HK-2 (cell line): ENCODE data around the gene SPRR5.

Experiments used
- DNase-seq: peaks from one replicate; pipeline ENCODE4 v3.0.0-alpha.2; 2018; ENCODE audit not compliant: unreplicated experiment

SPRR5 gene

DNA sequence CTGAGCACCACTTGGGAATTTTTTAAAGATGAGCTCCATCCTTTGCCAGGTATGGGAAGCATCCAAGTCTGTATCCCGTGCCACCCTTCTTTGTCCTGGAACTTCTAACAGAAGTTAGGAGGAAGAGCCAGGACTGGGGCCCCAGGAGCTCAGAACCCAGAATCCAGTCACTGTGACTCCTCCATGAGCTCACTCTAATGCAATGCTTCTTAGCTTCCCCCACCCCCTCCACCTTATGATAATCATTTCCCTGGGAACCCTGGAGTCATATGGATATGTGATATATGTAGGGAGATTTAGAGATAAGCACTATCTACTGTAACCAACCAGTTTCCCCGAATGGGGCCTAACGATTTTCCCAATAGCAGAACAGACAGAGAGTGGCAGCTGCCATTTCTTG lies 758 bp upstream of the SPRR5 start:
- no peak for DNase-seq

DNA sequence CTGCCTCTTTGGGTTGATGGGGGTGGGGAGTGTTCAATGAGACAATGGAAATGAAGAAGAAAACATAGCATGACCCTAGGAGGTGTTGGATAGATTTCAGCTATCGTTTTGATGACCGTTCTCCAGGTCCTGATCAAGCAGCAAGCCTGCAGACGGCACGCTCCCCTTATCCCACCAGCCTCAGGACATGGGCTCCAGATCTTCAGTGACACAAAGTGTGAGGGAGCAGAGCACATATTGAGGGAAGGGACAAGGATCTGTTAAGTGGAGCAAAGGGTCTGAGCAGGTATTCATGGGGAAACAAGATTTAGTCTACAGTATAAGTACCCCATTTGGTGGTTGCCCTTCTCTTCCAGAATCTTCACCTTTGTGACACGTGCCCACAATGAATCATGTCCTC lies 4.7 kb downstream of the SPRR5 start:
- no peak for DNase-seq

DNA sequence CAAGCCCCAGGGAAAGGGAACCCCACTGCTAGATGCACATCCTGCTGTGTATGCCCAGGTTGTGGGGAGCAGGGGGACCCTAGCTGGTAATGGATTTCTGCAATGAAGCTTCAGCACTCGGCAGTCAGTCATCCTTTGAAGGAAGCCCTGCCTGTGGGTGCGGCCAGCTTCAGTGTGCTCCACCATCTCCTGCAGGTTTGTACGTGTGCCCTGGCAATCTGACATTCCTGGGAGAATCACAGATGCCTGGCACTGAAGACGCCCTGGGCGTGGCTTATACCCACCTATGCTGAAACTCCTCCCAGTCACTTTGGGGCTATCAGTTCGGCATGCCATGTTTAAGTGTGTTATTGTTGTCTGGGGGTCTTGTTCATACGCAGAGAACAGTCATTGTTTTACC lies 6.8 kb downstream of the SPRR5 start:
- DNase-seq = no peak

DNA sequence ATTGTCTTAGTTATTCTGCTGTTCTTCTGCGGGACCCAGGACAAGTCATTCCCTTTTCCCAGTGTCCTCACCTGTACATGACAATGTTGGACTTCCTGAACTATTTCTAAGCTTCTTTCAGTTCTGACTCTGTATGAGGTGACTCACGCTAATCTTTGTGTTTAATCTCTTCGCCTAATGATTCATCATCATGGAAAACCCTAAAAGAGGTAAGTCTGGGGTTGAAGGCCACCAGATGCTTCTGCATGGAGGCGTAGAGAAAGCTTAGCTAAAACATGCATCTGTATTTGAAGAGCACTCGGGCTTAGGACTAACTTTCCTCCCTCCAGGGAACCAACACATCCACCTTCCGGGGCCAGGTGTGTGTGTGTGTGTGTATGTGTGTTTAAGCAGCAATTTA lies 7.4 kb downstream of the SPRR5 start:
- no peak for DNase-seq

DNA sequence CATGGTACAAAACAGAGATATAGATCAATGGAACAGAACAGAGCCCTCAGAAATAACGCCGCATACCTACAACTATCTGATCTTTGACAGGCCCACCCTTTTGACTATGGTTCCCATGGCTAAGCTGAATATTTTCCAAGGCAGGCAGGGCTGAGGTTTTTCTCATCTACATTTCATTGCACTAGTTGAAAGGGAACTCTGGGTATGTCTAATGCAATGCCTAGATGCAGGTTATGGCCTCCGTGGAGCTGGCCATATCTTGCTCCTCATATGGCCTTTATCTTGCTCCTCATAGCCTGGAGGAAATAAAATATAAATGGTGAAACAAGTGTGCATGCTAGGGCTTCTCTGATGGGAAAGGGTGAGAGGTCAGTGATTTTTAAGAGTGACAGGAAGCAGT lies 10.6 kb downstream of the SPRR5 start:
- no peak for DNase-seq

DNA sequence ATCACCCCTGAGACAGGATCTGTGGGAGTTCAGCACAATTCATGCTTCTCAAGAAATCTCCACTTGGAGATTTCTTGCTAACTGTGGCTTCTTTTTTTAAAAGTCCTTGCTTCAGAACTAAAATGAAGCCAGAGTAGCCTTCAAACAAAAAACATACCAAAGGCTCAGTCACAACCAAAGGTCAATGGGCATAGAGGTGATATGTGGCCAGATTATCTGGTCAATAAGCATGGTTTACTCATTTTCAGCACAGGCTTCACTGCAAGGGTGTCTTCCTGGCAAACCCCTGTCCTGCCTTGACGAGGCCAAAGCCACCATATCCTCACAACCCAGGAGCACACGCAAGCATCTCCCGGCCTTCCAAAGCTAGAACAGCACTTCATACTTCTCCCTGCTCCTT lies 12.3 kb downstream of the SPRR5 start:
- DNase-seq = no peak

DNA sequence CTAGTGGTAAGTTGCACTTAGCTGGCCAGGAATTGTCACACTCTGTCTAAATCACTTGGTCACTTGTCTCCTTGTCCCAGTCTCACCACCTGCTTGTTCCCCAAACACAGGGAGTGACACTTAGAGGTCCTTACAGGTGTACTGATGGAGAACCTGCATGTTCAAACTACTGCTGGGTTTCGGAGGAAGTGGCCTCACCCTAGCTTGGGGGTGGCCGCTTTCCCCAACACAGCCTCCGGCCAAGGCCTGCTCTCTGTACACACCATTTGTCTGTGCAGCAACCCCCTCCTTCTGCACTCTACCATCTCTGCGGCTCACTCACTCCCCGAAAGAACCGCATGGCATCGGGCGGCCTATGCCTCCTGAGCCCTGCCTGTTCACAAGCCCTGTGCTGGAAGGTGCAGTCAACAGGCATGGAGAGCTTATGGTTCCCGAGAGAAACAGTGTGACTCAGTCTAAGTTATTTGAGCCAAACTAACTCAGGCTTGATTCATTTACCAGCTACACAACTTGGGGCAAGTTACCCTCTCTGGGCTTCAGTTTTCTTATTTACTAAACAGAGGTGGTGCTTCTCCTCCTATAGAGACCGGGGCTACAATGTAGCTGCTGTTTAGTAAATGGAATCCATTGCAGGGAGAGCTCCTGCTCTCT lies 12.9 kb downstream of the SPRR5 start:
- DNase-seq = no peak

DNA sequence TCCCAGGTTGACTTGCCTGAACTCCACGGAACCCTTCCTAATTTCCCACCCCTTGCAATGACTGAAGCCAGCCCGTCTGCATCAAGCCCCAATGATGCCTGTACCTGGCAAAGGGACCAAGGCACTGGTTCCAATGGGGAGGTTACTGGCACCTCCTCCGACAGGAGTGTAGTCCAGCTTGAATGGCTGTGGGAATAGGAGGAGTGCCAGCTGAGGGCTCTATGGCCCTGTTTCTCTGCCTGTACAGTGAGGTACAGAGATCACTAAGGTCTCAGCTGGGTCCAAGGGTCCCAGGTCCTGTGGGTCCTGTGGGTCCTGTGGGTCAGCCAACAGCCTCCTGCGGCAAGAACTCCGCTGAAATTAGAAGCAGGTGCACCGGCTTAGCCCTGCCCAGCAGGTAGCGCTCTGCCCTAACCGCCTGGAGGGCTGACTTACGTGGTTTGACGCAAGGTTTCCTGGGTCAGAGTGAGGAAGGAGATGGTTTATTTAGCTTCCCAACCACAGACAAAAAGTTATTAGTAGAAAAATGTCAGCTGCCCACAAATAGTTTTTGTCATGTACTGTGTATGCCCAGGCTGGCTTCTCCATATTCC lies 13.5 kb downstream of the SPRR5 start:
- no peak for DNase-seq

DNA sequence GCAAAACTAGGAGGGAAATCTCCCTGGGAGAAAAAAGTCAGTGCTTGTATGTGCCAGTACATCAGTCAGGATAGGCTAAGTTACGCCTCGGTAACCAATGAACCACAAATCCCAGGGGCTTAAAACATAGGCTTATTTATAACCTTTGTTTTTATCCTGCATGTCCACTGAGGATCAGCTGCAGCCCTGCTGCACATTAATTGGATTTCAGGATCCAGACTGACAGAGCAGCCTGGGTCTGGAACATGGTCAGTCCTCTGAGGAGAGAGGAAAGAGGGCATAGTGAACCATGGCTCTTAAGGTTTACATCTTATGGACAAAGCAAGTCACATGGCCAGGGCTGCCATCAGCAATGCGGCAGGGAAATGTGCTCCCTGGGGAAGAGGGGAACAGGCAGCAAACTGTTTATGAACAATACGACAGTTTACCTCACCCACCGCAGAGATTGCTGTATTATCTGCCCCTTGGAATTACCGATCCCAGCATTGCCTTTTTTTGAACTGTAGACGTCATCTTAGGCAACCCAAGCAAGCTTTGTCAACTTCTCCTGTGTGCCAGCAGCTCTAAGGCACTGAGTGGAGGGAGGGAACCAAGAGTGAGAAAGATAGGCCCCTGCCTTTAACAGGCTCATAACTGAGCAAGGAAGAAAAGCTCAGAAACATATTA lies 14.4 kb downstream of the SPRR5 start:
- DNase-seq = no peak

DNA sequence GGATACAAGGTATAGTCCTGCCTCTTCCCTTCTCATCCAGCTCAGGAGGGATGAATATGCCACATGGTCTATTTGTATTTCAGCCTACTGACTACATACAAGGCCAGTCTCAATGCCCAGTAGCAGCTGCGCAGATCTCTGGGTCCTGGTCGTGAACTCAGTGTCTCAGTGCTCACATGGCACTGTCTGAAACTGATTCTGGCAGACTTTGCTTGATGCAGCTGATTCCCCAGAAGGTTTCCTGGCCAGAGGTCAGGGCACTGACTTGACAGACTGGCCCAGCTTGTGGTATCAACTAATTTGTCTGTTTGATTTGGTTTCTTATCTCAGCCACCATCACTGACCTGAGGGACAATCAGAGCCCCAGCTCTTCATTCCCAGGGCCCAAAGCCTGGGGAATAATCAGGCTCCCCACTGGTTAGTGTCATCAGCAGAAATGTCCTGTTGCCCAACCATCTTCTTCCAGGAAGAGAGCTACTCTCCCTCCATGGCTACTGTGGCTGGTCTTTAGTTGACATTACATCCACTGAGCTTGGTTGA lies 15.9 kb downstream of the SPRR5 start:
- no peak for DNase-seq

DNA sequence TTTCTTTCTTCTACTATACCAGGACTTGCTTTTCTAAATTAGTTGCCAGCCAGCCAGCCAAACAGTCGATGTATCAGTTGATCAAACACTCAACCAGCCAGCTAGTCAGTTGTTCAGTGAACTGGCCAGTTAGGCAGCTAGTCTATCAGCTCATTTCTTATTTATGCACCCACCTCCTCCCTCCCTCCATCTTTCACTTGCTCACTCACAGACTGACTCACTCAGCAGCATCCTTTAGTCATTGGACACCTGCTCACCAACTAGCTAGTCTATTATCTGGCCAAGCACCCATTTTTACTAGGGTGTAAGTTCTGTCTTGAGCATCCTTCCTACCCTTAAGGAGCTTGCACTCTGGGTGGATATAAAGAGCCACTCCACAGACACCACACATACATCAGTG lies 17.5 kb downstream of the SPRR5 start:
- no peak for DNase-seq

DNA sequence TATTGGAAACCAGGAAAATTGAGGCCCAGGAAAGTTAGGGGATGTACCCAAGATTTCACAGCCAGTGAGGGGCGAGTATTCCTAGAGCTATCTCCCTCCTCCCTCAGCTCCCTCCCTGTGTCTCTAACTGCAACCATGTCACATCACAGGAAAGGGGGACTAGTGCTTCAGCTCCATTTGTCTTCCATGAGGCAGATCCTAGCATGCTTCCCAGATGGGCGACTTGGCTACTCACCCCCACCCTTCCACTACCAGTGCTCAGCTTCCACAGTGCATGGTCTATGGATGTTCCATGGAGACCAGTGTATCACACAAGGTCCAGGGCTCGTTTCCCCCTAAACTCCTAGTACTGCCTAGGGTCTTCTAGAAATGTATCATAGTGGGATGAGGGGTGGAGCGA lies 18.8 kb downstream of the SPRR5 start:
- DNase-seq = no peak

DNA sequence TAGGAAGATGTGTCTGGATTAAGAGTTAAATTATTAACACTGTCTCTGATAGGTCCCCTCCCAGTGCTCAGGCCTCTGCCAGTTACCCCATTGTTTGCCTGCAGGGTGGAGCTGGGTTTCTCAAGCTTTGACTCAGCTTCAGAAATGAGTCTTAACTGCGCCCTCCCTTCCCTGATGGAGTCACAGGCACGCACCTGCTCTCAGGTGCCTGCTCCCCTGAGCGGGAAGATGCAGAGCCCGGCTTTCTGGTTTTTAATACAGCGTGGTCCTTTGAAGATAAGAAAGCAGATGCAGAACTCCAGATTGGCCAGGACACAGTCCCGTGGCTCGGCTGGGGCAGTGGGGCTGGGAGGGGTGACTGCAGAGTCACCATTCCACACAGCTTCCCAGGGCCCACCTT lies 20.2 kb downstream of the SPRR5 start:
- no peak for DNase-seq

DNA sequence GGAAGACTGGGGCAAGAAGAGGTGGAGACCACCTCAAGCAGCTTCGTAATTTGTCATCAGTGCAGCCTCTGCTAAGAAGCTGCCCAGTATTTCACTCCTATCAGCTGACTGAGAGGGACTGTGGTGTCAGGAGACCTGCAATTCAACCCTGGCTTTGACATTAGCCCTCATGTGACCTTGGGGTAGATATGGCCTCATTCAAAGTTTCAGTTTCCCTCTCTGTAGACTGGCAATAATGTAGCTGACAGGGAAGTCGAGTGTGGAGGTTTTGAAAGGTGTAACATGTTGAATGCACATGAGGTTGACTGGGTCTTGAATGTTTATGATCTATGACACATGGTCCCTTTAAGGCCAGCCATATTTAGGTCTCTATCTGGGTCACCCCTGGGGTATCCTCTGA lies 21.2 kb downstream of the SPRR5 start:
- no peak for DNase-seq

DNA sequence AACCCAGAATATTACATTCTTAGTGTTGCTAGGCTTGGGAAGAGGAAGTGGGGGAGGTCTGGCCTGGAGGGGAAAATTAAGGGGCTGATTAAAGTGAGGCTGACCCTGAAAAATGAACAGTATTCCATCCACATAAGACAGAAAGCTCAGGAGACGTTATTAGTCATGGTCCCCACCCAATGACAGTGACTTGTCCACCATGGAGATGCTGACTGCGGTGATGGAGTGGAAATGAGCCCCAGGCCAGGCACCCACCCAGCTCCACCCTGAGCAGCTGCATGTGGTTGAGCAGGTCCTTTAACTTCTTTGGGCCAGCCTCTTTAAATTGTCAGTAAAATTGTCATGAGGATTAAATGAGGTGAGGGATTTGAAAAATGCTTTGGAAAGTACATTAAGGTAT lies 22.0 kb downstream of the SPRR5 start:
- no peak for DNase-seq

DNA sequence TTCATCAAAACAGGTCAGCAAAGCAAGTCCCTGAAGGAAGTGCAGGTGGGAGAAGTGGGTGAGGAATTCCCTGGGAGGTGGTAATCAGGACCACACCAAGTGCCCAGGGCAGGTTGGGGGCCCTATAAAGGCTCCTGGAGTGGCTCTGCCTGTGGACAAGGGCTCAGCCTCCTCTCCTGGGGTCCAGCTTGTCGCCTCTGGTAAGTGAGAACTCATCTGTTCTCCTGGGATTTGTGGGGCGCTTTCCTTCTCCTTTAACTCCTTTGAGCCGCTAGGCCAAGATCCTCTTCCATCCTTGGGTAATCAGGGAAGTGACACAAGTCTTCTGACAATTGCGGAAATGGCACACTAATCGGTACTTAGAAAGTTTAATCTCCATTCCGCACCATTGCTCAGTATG lies 23.5 kb downstream of the SPRR5 start, which contains the start of gene SPRR4:
SPRR4 (plus strand) TSS at position 154 of the 400 bp plus-strand sequence. CDS start 1,243 bp downstream, outside the sequence.
- DNase-seq = no peak

DNA sequence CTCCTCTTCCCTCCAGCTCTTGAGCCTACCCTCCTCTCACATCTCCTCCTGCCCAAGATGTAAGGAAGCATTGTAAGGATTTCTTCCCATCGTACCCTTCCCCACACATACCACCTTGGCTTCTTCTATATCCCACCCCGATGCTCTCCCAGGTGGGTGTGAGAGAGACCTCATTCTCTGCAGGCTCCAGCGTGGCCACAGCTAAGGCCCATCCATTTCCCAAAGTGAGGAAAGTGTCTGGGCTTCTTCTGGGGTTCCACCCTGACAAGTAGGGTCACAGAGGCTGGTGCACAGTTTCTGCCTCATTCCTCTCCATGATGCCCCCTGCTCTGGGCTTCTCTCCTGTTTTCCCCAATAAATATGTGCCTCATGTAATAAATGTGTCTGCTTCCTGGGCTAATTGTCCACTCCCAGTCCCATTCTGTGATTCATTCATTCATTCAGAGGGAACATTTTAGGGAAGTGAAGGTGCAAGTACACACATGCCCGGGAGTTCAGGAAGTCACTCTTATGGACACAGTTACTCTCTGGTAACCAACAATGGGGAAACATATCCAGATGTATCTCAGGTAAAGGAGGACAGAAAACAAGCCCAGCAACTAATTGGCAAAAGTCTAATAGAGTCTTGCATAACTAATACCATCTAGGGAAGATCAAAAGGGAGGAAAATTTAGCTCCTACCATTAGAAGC lies 25.3 kb downstream of the SPRR5 start:
- DNase-seq = no peak

DNA sequence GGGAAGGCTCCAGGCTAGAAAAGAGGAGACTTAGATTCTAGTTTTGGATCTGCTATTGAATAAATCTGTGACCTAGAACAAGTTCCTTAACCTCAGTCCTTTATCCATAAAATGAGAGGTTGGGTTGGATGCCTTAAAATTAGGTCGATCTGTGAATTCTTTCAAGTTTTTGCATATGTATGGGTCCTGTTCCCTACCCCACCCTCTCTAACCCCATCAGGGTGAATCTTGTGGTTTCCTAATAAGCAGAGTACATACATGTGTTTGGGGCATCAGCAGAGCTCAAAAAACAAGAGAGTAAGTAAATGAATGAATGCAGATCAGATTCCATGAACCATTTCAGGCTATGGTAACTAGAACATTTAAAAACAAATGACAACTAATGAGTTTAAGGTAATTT lies 29.7 kb downstream of the SPRR5 start:
- no peak for DNase-seq

DNA sequence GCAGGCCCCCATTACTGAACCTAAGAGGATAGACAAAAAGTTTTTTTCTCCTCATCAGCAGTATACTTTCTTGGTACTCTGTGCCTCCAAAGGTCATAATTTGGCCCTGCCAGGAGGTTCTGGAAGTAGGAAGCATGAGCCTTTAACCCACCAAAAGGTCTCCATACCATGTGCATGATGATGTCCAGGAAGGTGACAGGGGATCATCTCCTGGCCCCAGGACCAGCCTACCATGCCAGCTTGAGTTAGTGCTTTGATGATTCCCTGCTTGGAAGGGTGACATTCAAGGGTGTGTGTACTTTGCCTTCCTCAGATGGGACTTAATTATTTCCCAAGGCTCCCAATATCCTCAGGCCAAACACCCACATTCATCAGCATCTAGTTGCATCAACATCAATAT lies 30.6 kb downstream of the SPRR5 start:
- no peak for DNase-seq

DNA sequence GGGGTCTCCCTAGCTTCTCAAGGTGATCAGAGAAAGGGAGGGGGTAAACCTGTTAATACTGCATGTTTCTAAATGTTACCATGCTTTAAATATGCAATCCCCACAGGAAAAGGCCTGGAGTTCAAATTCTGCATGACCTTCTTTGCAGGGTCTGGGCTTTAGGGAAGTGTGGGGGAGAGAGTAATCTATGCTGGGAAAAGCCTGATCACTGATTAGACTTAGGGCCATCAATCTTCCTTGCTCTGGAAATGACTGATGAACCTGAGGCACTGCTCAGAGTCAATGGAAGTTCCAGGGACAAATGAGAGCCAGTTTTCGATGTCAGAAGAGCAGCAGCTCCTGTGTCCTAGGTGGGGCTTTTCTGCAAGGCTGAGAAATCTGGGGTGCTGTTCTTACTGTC lies 33.7 kb downstream of the SPRR5 start:
- no peak for DNase-seq

DNA sequence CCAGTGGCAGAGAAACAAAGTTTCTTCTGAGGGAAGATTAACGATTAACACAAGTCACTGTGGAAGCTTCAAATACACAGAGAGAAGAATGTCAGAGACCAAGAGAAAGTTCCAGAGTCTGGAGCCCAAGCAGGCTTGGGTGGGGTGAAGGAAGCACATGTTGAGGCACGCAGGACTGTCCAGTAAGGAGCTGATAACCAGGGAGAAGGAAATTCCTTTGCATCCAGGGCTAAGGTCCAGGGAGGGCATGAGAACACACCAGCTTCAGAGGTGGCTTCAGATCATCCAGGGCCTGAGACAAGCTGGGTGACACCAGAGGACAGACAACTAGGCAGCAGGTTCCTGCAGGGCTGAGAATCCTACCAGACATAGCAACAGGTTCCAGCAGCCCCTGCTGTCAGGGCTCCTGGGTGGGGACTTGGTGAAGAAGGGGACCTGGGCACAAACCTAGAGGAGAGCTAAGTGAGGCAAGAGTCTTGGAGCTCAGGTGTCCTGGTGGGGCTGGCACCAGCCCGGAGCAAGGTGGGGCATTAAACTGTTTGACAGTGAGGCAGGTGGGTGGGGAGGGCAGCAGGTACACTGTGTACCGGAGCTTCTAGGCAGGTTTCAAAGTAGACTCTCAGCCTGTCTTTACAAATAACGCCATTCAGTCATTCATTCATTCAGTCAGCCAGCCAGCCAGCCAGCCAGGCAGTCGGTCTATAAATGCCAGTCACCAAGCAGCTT lies 34.3 kb downstream of the SPRR5 start:
- no peak for DNase-seq

DNA sequence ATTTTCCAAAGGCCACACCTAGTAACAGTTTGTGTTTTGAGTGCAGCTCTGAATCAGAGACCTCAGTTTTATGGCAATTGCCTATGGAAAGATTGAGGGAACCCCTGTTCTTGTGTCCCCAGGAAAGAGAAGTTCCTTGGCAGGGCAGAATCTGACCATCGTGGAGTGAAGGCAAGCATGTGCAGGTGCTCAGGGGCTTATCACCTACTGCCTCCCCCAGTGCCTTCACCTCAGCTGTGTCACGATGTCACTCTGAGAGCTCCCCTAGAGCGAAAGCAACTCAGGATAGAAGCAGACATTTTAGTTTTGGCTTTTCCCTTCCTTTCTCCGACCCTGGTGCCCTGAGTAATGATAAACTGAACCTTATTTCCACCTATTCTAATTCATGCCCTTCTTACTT lies 35.1 kb downstream of the SPRR5 start:
- DNase-seq = no peak
